Measurements from ENCODE around the gene RGCC. TPM values are rescaled to one million over a fixed set of nuclear protein-coding genes. Genes with fewer than 3 reads are reported as not detected.
"Not testable (repeated sequence)": the region's sequence is repeated elsewhere in the genome, so short reads cannot be mapped to it uniquely, and the experiment has no call there.

RGCC gene
- total RNA-seq, 1 experiment from 2014 or later = 2.6 TPM

DNA sequence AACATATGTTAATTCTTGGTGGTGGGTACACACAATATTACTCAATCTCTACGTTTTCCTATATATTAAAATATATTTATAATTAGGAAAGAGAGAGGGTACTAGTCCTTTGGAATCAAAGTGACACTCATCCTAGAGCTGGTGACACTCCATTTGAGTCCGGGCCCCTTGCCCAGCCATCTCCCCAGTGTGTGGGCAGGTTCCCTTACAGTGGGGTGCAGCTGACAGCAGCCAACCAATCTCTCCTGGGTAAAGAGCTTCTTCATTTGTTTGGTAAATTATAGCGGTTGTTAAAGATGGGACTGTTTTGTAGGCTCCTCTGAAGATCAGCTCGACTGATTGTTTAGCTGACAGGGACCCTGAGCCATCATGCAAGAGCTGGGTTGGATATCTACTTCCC is 37.2 kb upstream of the RGCC start:
- BruUV-seq (replicated peaks) = no TSS peak
- Histone ChIP-seq H3K4me2 (ENCODE audit: low read length) (no peak overlapping the region), H3K9me2 (replicated peaks; ENCODE audit: low read length) (no peaks in the 10 kb centered on the region), H3K9ac (ENCODE audit: low read length) (no peak overlapping the region), H4K20me1 (ENCODE audit: low read length) (no peaks in the 10 kb centered on the region), H3K27ac (ENCODE audit: low read length) (no peak overlapping the region), H3K4me3 (ENCODE audit: low read length) (no peak overlapping the region), H3K9me3 (ENCODE audit: low read length) (no peaks in the 10 kb centered on the region), H3K79me2 (ENCODE audit: low read length) (no peaks in the 10 kb centered on the region), H3K4me1 (ENCODE audit: insufficient read depth, low read length) (no peaks in the 10 kb centered on the region), H3F3A (ENCODE audit: low read length, unreplicated experiment) (no peaks in the 10 kb centered on the region), H3K27me3 (ENCODE audit: low read length) (no peaks in the 10 kb centered on the region), H3K36me3 (ENCODE audit: low read depth, low read length) (no peaks in the 10 kb centered on the region), H2AFZ (ENCODE audit: low read length) (no peak overlapping the region)
- CTCF ChIA-PET = no interaction called here
- no peak for ATAC-seq
- TF ChIP-seq, protein P1, sequence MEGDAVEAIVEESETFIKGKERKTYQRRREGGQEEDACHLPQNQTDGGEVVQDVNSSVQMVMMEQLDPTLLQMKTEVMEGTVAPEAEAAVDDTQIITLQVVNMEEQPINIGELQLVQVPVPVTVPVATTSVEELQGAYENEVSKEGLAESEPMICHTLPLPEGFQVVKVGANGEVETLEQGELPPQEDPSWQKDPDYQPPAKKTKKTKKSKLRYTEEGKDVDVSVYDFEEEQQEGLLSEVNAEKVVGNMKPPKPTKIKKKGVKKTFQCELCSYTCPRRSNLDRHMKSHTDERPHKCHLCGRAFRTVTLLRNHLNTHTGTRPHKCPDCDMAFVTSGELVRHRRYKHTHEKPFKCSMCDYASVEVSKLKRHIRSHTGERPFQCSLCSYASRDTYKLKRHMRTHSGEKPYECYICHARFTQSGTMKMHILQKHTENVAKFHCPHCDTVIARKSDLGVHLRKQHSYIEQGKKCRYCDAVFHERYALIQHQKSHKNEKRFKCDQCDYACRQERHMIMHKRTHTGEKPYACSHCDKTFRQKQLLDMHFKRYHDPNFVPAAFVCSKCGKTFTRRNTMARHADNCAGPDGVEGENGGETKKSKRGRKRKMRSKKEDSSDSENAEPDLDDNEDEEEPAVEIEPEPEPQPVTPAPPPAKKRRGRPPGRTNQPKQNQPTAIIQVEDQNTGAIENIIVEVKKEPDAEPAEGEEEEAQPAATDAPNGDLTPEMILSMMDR (conservative IDR thresholded peaks at IDR 0.05; ENCODE audit: low read depth, low read length) = no peak
- TF ChIP-seq EZH2 (IDR thresholded peaks at IDR 0.05; ENCODE audit: low read length, unreplicated experiment) (no peak), EZH2phosphoT487 (IDR thresholded peaks at IDR 0.05; ENCODE audit: borderline replicate concordance, low read length) (no peak)
- POLR2A ChIA-PET (ENCODE audit: unreplicated experiment) = no interaction called here
- intact Hi-C loops (cut with micrococcal nuclease) = no loop called here
- DNase-seq = no peak

DNA sequence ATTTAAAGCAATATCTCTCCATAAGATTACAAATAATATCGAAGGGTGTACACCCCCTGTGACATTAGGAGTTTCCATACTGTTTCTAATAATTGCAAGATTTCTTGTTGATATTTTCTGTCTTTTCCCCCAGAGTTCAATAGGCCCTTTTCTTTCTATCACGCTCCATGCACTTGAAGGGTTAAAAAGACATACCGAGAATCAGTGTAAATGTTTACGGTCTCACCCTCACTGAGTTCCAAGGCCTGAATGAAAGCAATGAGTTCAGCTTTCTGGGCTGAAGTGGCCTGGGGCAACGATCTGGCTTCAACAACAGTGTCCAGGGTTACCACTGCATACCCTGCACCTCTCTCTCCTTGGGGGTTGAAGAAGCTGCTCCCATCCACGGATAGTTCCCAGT is 36.0 kb upstream of the RGCC start:
- H4K20me1 ChIP-seq (ENCODE audit: low read length); DNase-seq; POLR2A ChIA-PET (ENCODE audit: unreplicated experiment); H2AFZ ChIP-seq (ENCODE audit: low read length); H3K9me3 ChIP-seq (ENCODE audit: low read length); H3K36me3 ChIP-seq (ENCODE audit: low read depth, low read length); H3K27me3 ChIP-seq (ENCODE audit: low read length); H3K9ac ChIP-seq (ENCODE audit: low read length); H3K4me3 ChIP-seq (ENCODE audit: low read length); H3K27ac ChIP-seq (ENCODE audit: low read length); H3K79me2 ChIP-seq (ENCODE audit: low read length); H3K4me2 ChIP-seq (ENCODE audit: low read length); CTCF ChIA-PET; H3K9me2 ChIP-seq (replicated peaks; ENCODE audit: low read length); H3F3A ChIP-seq (ENCODE audit: low read length, unreplicated experiment); H3K4me1 ChIP-seq (ENCODE audit: insufficient read depth, low read length); ATAC-seq; BruUV-seq (replicated peaks); intact Hi-C loops (cut with micrococcal nuclease): not testable (repeated sequence)

DNA sequence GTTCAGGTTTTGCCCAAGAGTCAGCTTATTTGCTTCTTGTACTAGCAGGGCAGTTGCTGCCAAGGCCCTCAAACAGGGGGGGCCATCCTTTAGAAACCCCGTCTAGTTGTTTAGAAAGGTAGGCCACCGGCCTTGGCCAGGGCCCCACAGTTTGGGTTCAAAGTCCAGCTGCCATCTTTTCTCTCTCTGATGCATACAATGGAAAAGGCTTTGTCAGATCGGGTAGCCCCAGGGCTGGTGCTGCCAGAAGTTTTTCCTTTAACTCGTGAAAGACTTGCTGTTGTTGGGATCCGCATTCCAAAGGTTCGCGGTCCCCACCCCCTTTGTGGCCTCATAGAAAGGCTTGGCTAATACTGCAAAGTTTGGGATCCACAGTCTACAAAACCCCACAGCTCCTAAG is 35.4 kb upstream of the RGCC start:
- H3K9me3 ChIP-seq (ENCODE audit: low read length); H4K20me1 ChIP-seq (ENCODE audit: low read length); POLR2A ChIA-PET (ENCODE audit: unreplicated experiment); H3K27ac ChIP-seq (ENCODE audit: low read length); BruUV-seq (replicated peaks); DNase-seq; H3K4me2 ChIP-seq (ENCODE audit: low read length); H3K9me2 ChIP-seq (replicated peaks; ENCODE audit: low read length); H2AFZ ChIP-seq (ENCODE audit: low read length); H3K79me2 ChIP-seq (ENCODE audit: low read length); H3K9ac ChIP-seq (ENCODE audit: low read length); H3K36me3 ChIP-seq (ENCODE audit: low read depth, low read length); intact Hi-C loops (cut with micrococcal nuclease); ATAC-seq; H3F3A ChIP-seq (ENCODE audit: low read length, unreplicated experiment); H3K4me3 ChIP-seq (ENCODE audit: low read length); CTCF ChIA-PET; H3K27me3 ChIP-seq (ENCODE audit: low read length); H3K4me1 ChIP-seq (ENCODE audit: insufficient read depth, low read length): not testable (repeated sequence)

DNA sequence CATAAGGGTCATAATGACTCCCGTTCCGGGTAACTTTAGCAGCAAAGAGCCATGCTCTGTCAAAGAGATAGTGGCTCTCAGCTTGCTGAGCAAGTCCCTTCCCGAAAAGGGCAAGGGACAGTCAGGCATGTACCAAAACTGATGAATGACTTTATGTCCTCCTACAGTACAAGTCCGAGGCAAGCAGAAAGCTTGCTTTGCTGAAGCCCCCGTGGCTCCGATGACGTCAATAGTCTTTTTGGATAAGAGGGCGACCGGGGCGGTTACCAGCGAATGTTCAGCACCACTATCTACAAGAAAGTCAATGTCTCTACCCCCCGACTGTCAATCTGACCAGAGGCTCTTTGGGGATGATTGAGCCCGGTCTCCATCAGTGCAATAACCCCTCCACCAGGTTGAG is 34.1 kb upstream of the RGCC start:
- H3K4me3 ChIP-seq (ENCODE audit: low read length); BruUV-seq (replicated peaks); H3K9me2 ChIP-seq (replicated peaks; ENCODE audit: low read length); H3K4me1 ChIP-seq (ENCODE audit: insufficient read depth, low read length); DNase-seq; H3K36me3 ChIP-seq (ENCODE audit: low read depth, low read length); H4K20me1 ChIP-seq (ENCODE audit: low read length); H3K27me3 ChIP-seq (ENCODE audit: low read length); intact Hi-C loops (cut with micrococcal nuclease); H2AFZ ChIP-seq (ENCODE audit: low read length); H3K4me2 ChIP-seq (ENCODE audit: low read length); ATAC-seq; CTCF ChIA-PET; POLR2A ChIA-PET (ENCODE audit: unreplicated experiment); H3K9ac ChIP-seq (ENCODE audit: low read length); H3K9me3 ChIP-seq (ENCODE audit: low read length); H3K27ac ChIP-seq (ENCODE audit: low read length); H3F3A ChIP-seq (ENCODE audit: low read length, unreplicated experiment); H3K79me2 ChIP-seq (ENCODE audit: low read length): not testable (repeated sequence)

DNA sequence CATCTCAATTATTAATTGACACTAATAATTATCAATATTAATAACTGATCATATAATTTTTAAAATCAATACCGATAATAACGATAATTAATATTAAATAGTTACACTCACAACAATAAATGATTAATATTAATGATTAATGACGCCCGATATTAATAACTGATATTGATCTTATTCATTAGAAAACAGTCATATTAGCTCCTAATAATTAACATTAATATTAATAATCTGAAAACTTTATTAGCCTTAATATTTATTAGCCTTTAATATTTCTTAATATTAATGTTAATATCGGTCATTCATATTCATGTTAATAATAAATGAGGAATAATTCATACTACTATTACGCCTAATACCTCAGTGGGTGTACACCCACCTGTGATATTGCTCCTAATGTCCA is 32.7 kb upstream of the RGCC start:
- H3F3A ChIP-seq (ENCODE audit: low read length, unreplicated experiment); H3K27me3 ChIP-seq (ENCODE audit: low read length); H2AFZ ChIP-seq (ENCODE audit: low read length); intact Hi-C loops (cut with micrococcal nuclease); H4K20me1 ChIP-seq (ENCODE audit: low read length); H3K4me1 ChIP-seq (ENCODE audit: insufficient read depth, low read length); H3K27ac ChIP-seq (ENCODE audit: low read length); POLR2A ChIA-PET (ENCODE audit: unreplicated experiment); H3K4me2 ChIP-seq (ENCODE audit: low read length); H3K79me2 ChIP-seq (ENCODE audit: low read length); H3K9me2 ChIP-seq (replicated peaks; ENCODE audit: low read length); DNase-seq; H3K9me3 ChIP-seq (ENCODE audit: low read length); H3K36me3 ChIP-seq (ENCODE audit: low read depth, low read length); BruUV-seq (replicated peaks); H3K4me3 ChIP-seq (ENCODE audit: low read length); CTCF ChIA-PET; ATAC-seq; H3K9ac ChIP-seq (ENCODE audit: low read length): not testable (repeated sequence)

Data from PC-3 (cell line).